NK-92 treated with Interleukin-12 subunit alpha and Interleukin-12 subunit beta, amount 100 ng/mL, for 24 hours (cell line): Measurements from ENCODE around the gene DOCK4.
A peak's percentile ranks its signal among the peaks of the same experiment; 100 is the strongest.
"Not testable (repeated sequence)": the region's sequence is repeated elsewhere in the genome, so short reads cannot be mapped to it uniquely, and the experiment has no call there.

ENCODE experiments used
- DNase-seq: peaks from one replicate; lab custom pipeline; 2025; lab: John Stamatoyannopoulos, UW

DOCK4 gene, protein sequence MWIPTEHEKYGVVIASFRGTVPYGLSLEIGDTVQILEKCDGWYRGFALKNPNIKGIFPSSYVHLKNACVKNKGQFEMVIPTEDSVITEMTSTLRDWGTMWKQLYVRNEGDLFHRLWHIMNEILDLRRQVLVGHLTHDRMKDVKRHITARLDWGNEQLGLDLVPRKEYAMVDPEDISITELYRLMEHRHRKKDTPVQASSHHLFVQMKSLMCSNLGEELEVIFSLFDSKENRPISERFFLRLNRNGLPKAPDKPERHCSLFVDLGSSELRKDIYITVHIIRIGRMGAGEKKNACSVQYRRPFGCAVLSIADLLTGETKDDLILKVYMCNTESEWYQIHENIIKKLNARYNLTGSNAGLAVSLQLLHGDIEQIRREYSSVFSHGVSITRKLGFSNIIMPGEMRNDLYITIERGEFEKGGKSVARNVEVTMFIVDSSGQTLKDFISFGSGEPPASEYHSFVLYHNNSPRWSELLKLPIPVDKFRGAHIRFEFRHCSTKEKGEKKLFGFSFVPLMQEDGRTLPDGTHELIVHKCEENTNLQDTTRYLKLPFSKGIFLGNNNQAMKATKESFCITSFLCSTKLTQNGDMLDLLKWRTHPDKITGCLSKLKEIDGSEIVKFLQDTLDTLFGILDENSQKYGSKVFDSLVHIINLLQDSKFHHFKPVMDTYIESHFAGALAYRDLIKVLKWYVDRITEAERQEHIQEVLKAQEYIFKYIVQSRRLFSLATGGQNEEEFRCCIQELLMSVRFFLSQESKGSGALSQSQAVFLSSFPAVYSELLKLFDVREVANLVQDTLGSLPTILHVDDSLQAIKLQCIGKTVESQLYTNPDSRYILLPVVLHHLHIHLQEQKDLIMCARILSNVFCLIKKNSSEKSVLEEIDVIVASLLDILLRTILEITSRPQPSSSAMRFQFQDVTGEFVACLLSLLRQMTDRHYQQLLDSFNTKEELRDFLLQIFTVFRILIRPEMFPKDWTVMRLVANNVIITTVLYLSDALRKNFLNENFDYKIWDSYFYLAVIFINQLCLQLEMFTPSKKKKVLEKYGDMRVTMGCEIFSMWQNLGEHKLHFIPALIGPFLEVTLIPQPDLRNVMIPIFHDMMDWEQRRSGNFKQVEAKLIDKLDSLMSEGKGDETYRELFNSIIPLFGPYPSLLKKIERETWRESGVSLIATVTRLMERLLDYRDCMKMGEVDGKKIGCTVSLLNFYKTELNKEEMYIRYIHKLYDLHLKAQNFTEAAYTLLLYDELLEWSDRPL (N-terminal part only)

DNA sequence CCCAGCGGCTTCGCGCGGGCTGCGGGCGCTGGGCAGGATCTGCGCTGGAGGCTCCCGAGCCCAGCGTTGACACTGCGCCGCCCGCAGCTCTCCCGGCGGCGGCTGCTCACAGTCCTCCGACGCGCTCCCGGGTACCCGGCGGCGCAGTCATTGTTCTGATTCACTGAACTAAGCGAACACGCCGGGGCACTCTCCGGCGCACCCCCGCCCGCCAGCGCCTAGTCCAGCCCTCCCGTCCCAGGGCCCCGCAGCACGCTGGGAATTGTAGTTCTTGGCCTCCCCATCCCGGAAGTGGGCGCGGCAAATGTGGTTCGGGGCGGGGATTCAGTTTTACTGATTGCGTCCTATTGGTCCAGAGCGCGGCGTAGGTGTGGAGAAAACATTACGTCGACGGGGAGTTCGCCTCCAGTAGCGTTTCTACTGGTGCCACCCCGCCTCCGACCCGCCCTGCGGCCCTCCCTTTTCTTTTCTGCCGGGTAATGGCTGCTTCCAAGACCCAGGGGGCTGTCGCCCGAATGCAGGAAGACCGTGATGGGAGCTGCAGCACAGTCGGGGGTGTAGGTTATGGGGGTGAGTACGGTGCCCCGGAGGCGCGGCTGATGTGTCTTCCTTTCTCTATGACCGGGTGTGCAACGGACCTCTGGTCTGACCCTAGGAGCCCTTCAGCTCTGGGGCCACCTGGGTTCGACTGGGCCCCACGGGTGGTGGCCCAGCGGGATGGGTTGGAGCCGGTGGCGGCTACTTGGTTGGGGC lies at the start of gene DOCK4, which contains the start of gene ZNF277:
Gene DOCK4, minus strand, starts transcription at position 162 of the 753 bp plus-strand sequence. CDS start 261 bp downstream, outside the sequence.
Gene ZNF277, plus strand, starts transcription at position 458 of the 753 bp plus-strand sequence. Its CDS starts 22 bp downstream, at position 480.
- DNase-seq: peak; percentile 99

DNA sequence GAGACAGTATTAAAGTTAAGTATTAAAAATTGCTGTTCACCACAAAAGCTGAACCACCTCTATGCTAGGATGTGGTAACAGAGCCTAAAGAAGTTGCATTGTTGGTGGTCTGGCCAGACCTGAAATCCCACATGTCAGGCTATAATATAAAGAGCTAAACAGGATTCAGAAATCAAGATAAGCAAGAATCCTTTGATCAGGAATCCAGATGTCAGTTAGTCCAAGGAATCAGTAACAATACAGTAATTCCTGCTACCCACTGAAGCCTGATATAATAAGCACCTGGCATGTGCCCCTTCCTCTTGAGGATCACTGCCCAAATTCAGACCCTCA lies 49.2 kb upstream of the DOCK4 start:
- DNase-seq: no peak

DNA sequence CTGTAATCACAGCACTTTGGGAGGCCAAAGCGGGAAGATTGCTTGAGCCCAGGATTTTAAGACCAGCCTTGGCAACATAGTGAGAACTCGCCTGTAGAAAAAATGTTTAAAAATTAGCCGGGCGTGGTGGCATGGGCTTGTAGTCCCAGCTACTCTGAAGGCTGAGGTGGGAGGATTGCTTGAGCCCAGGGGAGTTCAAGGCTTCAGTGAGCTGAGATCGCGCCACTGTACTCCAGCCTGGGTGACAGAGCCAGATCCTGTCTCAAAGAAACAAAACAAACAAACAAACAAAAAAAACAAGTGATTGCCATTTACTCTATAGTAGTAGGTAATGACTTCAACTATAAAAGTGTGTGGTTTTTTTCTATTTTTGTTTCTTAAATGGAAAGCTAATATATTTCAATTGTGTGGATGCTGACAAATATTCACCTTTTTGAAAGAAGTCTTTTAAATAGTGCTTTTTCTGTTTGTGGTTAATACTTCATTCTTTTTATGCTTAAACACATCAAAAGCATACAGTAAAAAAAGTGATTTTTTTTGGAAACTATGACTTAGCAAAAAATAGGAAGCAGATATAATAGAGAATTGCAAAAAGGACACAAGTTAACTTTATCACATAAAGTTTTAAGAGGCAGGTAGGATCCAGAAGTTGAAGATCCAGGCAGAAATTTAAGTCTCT lies 48.6 kb upstream of the DOCK4 start:
- no peak for DNase-seq

DNA sequence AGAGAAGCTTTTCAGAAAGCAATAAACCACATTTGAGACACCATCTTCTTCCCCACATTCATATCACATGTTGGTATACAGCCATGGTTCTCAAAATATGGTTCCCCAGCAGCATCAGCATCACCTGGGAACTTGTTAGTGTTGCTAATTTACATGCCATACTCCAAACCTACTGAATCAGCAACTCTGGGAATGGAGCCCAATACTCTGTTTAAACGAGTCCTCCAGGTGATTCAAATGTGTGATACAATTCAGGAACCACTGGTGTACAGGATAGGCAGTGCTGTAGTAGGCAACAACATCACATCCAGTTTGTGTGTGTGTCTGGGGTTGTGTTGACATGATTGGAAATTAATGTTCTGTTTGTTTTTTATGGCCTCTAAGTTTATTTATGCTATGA lies 48.0 kb upstream of the DOCK4 start:
- no peak for DNase-seq

DNA sequence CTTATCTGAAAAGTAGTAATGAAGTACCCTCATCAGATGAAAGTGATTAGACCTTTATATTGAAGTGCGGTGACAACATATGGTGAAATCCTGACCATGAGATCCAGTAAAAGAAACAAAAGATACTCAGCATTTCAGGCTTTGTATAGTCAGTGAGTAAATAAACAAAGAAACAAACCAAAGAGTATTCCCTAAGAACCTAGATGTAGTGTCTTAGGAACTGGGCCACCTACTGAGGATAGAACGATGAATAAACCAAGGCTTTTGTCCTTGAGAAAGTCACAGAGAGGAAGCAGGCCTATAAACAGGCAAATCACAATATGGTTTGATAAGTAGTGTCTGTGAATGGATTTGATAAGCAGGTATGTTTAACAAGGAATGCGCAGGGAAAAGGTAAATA lies 46.5 kb upstream of the DOCK4 start:
- DNase-seq: no peak

DNA sequence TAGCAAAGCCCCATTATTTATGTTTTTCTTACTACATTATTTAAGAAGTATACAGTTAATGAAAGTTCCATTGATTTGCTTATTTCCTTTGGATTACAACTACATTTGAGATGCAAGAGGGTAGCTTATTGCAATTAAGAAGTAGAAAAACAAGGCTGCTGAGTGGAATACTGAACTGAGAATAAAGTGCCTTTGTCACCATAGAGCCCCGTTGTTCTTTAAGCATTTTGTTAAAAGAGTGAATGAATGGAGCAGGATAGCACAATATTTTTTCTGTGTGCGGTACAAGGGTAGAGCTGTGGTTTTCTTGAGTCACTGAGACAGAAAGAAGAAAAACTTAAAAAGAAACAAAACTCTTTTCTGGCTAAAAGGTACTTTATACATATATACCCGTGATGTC lies 45.9 kb upstream of the DOCK4 start:
- DNase-seq: no peak

DNA sequence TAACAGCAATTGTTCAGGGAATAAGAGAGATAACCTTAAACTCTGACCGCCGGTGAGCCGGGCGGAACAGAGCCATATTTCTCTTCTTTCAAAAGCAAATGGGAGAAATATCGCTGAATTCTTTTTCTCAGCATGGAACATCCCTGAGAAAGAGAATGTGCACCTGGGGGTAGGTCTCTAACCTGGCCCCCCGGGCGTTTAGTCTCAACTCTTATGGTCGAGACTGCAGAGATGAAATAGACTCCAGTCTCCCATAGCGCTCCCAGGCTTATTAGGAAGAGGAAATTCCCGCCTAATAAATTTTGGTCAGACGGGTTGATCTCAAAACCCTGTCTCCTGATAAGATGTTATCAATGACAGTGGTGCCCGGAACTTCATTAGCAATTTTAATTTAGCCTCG lies 43.8 kb upstream of the DOCK4 start:
- not testable (repeated sequence) for DNase-seq

DNA sequence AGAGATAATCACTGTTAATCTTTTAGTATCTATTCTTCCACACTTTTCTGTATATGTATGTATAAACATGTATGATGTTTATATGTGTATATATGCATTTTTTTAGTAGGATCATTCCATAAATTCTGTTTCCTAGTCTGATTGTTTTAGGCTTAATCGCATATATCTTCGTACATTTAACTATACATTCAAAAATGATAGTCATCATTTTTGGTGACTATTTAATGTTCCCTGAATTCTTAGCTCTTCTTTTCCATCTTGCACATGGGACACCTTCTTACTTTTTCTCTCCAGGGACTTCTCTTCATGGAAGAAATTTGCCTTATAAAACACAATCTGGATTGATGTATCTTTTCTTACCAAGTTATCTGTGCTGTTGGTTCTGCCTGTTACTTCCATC lies 42.4 kb upstream of the DOCK4 start:
- DNase-seq: no peak

DNA sequence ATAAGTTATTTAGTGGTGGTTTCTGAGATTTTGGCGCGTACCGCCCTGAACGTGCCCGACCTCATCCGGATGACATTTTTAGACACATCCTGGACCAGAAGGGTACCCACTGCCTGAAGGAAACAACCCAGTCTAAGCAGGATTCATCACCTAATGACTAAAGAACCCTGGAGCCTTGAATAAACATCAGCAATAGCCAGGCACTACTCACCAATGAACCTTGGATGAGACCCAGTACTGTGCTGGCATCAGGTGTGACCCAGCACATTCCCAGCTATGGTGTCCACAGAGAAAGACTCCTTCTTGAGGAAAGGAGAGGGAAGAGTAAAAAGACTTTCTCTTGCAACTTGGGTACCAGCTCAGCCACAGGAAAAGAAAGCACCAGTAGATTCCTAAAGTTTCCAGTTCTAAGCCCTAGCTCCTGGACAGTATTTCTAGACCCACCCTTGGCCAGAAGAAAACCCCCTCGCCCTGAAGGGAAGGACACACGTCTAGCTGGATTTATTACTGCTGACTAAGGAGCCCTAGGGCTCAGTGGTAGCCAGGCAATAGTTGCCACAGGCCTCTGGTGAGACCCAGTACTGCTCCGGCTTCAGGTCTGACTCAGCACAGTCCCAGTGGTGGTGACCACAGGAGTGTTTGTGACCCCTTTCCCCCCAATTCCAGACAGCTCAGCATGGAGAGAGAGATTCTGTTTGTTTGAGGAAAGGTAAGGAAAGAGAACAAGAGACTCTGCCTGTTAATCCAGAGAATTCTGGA lies 32.8 kb upstream of the DOCK4 start:
- DNase-seq: no peak

DNA sequence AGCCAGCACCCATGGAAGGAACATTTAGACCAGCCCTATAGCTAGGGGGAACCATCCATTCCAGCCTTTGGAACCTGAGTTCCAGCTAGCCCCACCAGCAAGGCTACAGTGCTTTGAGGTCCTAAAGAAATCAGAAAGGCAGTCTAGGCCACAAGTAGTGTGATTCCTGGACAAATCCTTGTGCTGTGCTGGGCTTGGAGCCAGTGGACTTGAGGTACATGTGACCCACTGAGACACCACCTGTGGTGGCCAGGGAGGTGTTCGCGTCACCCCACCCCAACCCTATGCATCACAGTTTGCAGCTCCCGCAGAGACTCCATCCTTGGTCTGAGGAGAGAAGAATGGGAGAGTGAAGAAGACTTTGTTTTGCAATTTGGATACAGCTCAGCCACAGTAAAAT lies 32.1 kb upstream of the DOCK4 start:
- no peak for DNase-seq

DNA sequence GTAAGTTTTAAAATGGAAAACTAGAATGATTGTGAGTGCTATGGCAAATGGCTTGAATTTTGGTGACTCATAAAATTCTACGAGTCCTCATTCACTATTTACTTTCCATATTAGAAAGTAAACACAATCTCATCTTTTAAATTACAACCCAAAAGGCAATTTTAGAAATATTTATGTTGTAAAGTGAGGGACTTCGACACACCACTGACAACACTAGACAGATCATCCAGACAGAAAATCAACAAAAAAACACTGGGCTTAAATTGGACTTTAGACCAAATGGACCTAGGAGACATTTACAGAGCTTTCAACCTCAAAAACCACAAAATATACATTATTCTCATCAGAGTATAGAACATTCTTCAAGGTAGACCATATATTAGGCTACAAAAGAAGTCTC lies 30.4 kb upstream of the DOCK4 start:
- no peak for DNase-seq

DNA sequence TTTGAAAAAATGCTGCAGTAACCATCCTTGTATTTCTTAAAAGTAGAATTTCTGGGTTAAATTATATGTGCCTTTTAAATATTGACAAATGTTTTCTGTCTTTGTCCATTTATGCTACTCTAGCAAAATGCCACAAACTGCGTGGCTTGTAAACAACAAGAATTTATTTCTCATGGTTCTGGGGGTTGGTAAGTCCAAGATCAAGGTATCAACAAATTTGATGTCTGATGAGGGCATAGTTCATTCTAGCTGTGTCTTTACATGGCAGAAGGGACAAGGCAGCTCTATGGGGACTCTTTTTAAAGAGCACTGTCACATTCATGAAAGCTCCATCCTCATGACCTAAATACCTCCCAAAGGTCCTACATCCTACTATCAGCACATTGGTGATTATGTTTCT lies 27.9 kb upstream of the DOCK4 start:
- DNase-seq: no peak

DNA sequence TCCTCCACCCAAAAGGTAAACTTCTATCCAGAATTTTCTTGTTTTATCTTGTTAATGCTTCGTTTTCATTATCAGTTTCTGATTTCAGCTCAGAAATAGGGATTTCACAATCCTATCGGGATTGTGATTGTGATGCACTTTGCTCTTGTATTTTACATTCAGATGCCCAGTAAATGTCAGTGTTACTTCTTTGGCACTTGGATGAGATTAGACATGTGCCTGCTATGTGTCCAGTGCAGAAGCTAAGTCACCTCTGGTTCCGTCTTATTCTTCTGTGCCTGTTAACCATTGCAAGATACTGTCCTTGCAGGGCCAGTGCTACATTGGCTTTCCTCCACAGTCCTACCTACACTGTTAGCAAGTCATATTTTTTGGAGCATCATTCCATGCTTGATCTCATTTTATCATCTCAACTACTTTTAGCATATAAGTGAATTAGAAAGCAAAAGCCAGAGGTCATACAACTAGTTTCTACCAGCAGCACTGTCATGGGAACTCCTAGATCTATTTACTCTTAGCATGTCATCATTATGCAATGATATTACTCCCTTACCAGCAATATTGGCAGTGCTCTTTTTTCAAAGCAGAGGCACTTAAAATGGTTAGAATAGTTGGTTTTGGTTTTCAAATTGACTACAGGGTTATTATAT lies 27.0 kb upstream of the DOCK4 start:
- DNase-seq: no peak

DNA sequence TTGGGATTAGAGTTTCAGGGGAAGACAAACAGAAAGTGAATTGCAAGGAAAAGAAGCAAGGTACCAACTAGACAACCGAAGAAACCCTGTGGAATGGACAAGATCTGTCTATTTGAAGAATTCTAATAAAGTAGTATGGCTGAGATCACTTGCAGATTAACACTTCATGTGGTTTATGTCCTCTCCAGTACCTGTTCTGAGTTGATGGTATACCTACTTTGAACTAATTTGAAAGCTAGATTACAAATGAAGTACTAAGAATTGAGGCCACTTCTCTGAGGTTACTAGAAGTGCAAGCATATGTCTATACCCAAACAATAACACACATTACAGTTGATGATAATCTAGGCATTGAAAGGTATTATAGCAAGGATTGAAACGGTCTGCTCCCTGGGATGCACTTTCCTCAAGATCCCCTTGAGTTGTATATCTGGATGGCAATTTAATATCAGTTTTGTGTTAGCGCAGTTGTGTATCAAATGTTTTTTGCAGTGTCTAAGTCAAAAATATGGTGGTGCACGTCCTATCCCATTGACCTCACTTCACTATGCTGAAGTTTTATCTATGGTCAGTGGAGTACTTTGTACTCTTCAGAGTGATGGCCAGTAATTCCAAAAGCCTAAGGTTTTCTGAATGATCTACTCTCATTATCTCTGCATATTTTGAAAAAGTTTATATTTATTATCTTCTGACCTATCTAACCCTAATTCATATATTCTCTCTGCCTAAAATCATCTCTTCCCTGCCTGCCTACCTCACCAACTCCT lies 26.2 kb upstream of the DOCK4 start:
- no peak for DNase-seq

DNA sequence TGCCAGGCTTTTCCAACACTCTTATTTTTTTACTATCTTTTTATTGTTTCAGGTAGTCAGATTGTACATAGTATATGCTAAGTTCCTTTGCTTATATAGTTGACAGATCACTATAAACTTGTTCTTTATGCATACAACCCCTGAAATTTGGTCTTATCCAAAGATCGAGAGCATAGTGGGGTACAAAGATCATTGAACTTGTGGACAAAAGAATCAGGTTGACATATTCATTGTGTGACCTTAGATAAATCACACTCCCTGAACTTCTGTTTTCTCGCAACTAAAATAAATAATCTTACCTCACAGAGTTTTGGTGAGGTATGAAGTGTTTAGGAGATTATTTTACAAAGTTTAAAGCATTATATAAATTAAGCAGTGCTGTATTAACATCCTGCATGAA lies 22.4 kb upstream of the DOCK4 start:
- DNase-seq: no peak

DNA sequence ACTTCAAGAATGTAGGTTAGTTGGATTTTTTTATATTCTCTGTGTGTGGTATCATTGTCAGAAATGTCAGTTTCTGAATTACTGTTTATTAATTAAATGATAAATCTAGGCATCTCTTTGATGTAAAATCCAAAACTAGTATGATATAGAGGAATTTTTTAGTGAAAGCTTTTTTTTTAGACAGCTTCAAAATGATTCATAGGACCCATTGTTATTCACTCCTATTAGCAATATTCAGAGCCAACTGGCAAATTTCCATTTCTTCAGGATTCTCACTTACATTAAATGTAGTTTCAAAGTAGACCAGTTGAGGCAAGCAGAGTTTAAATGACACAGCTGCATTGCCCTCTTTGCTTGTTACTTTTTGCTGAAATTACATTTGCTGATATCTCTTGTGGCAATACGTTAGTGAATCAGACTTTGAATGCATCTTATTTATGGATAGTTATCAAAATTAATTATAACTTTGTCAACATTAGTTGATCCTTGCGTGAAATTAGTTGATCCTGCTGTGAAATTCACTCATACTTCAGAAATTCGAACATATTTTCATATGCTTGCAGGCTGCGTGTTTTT lies 20.6 kb upstream of the DOCK4 start:
- no peak for DNase-seq

DNA sequence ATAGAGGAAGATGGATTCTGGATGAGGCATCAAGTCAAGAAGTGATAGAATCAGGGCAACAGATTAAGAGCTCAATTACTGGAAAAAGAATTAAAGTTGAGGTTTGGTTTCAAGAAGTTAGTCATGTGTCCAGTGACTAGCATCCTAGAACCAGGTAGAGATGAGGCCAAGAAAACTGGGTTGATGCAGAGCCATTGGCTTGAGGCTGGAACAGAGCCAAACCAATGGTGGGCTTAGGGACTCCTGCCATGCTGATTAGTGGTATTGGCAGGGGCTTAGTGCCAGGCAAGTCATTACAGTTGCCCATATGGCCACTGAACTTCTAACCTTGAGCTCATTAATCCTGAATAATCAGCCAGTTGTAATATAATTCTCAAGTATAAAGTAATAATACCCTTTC lies 18.8 kb upstream of the DOCK4 start:
- DNase-seq: no peak

DNA sequence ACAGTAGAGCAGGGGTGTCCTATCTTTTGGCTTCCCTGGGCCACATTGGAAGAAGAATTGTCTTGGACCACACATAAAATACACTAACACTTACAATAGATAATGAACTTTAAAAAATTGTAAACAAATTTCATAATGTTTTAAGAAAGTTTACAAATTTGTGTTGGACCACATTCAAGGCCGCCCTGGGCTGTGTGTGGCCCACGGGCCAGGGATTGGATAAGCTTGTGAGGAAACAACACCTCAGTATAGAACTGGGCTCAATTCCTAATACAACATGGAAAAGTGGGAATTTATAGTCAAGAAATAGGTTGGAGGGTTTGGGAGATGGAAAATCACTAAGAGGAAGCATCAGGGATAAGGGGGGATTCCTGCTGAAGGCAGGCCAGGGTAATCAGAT lies 18.0 kb upstream of the DOCK4 start:
- no peak for DNase-seq

DNA sequence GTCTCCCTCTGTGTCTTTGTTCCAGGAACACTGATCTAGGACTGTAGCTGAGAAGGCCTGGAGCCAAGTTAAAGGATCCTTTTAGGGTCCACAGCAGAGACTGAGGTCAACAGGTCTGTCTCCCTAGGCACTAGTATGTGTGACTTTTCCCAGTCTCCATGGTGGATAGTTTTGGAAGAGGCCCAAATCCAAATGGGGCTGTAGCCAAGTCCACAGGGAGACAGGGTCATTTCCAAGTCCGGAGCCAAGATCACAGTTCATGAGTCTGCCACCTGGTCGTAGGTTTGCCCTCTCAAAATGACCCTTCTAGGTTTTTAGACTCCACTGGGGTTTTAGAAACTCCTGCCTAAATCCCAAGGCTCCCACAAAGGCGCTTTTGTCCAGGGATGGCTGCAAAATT lies 17.1 kb upstream of the DOCK4 start:
- no peak for DNase-seq
